GM12878 (cell line): ENCODE data around the gene FRMD3. TPM values are rescaled to one million over a fixed set of nuclear protein-coding genes. Genes with fewer than 3 reads are reported as not detected.

Experiments
- ATAC-seq: fragments of 200-7000 bp; cut with Tn5 transposase; 3 replicates; pipeline ENCODE4 v1.9.1; 2020; ENCODE audit warnings: mild to moderate bottlenecking, moderate library complexity
- BruUV-seq: library from RNA; stranded (reverse); fragments of 400-500 nt; replicated peaks from 2 replicates; lab custom pipeline; 2021; lab: Mats Ljungman, UMichigan
- CTCF ChIA-PET: fragments of 300-600 bp; sonication (Branson Sonifier 250); formaldehyde crosslinking; extraction: SDS; loops from one replicate; lab custom pipeline; 2021; ENCODE audit warnings: inconsistent platforms; lab: Yijun Ruan, JAX
- POLR2A ChIA-PET: fragments of 350-600 bp; formaldehyde crosslinking; extraction: SDS; loops from one replicate; lab custom pipeline; 2021; ENCODE audit warnings: inconsistent platforms; lab: Charles Lee
- RAD21 ChIA-PET: fragments of 300-600 bp; sonication (Branson Sonifier 250); formaldehyde crosslinking; loops from one replicate; lab custom pipeline; 2023; ENCODE audit warnings: antibody characterized with exemption; ENCODE audit not compliant: unreplicated experiment; lab: Charles Lee
- SMC1A ChIA-PET: fragments of 300-600 bp; sonication (Branson Sonifier 250); formaldehyde crosslinking; loops from one replicate; lab custom pipeline; 2023; ENCODE audit not compliant: unreplicated experiment, uncharacterized antibody; lab: Charles Lee
- DNase-seq: peaks from one replicate; pipeline ENCODE4 v3.0.0-alpha.2; 2011; ENCODE audit warnings: low read depth, low spot score
- FAIRE-seq: peaks from 3 replicates; lab custom pipeline; 2011; peaks lifted over from hg19 to GRCh38; lab: Jason Lieb, UNC
- H2AFZ ChIP-seq: 2 replicates; pipeline ENCODE4 v1.6.0; 2011; ENCODE audit warnings: low read depth, low read length, control low read depth; ENCODE audit not compliant: control insufficient read depth
- H3K27ac ChIP-seq: 2 replicates; pipeline ENCODE4 v1.5.1; 2011; ENCODE audit warnings: control low read depth; ENCODE audit not compliant: control insufficient read depth, insufficient read depth
- H3K27me3 ChIP-seq, 2 experiments: replicated peaks in 1 of 2; 2 replicates each; pipeline versions ENCODE4 v1.6.0 to v1.6.1; 2011; ENCODE audit warnings: low read length in 1 of 2; ENCODE audit not compliant: control insufficient read depth in 2 of 2, insufficient read depth in 2 of 2
- H3K36me3 ChIP-seq, 2 experiments: 2 replicates each; pipeline ENCODE4 v1.5.1; 2011; ENCODE audit warnings: low read length in 1 of 2; ENCODE audit not compliant: control insufficient read depth in 2 of 2, insufficient read depth in 2 of 2
- H3K4me1 ChIP-seq: 2 replicates; pipeline ENCODE4 v1.6.1; 2011; ENCODE audit warnings: mild to moderate bottlenecking, low read length, moderate library complexity, mixed read lengths; ENCODE audit not compliant: control insufficient read depth, insufficient read depth
- H3K4me2 ChIP-seq: 2 replicates; pipeline ENCODE4 v1.6.0; 2011; ENCODE audit warnings: control low read depth; ENCODE audit not compliant: control insufficient read depth, insufficient read depth
- H3K4me3 ChIP-seq: fragments of 200-600 bp; sonication (generic); 2 replicates; pipeline ENCODE4 v1.5.1; 2016
- H3K79me2 ChIP-seq: 2 replicates; pipeline ENCODE4 v1.6.0; 2011; ENCODE audit warnings: low read length; ENCODE audit not compliant: control insufficient read depth, insufficient read depth
- H3K9ac ChIP-seq: 2 replicates; pipeline ENCODE4 v1.8.0; 2011; ENCODE audit warnings: low read length, control low read depth, mixed read lengths; ENCODE audit not compliant: control insufficient read depth, insufficient read depth
- H3K9me3 ChIP-seq: replicated peaks from 3 replicates; pipeline ENCODE4 v1.5.1; 2011; ENCODE audit warnings: mild to moderate bottlenecking, low read length; ENCODE audit not compliant: control insufficient read depth, insufficient read depth
- H4K20me1 ChIP-seq: 2 replicates; pipeline ENCODE4 v1.6.0; 2011; ENCODE audit not compliant: control insufficient read depth, insufficient read depth
- CBX3 ChIP-seq: fragments of 200-600 bp; sonication (generic); IDR thresholded peaks from 2 replicates; pipeline ENCODE4 v1.6.1; 2016; ENCODE audit warnings: low read depth, borderline replicate concordance
- EED ChIP-seq: sonication (generic); IDR thresholded peaks from 2 replicates; pipeline ENCODE4 v1.6.1; 2016; ENCODE audit warnings: antibody characterized with exemption, low read depth
- EGR1 ChIP-seq, 2 experiments: IDR thresholded peaks; 1 replicate in 1 of 2; 2 replicates in 1 of 2; pipeline ENCODE4 v1.6.1; 2011 to 2012; ENCODE audit warnings: low read depth in 2 of 2, low read length in 2 of 2, borderline replicate concordance in 1 of 2, mild to moderate bottlenecking in 1 of 2, moderate library complexity in 1 of 2
- RAD51 ChIP-seq: fragments of 450-650 bp; IDR thresholded peaks from 2 replicates; pipeline ENCODE4 v1.6.1; 2016; ENCODE audit warnings: moderate library complexity, mild to moderate bottlenecking, inconsistent platforms
- STAT1 ChIP-seq: fragments of 450-650 bp; conservative IDR thresholded peaks from 2 replicates; pipeline ENCODE4 v1.6.1; 2014; ENCODE audit warnings: antibody characterized with exemption, mild to moderate bottlenecking
- TCF12 ChIP-seq: IDR thresholded peaks from 2 replicates; pipeline ENCODE4 v1.6.1; 2011; ENCODE audit warnings: low read depth, mild to moderate bottlenecking, low read length
- YBX1 ChIP-seq: fragments of 450-650 bp; IDR thresholded peaks from 2 replicates; pipeline ENCODE4 v1.6.1; 2016; ENCODE audit warnings: antibody characterized with exemption
- WGBS: methylation state at CpG from one replicate; pipeline ENCODE4 v1.1.6; 2016; ENCODE audit warnings: low lambda C conversion rate; ENCODE audit not compliant: insufficient replicate concordance, insufficient coverage; ENCODE audit errors: missing lambda C conversion rate; 5-methylcytosine and 5-hydroxymethylcytosine counted together
- in situ Hi-C: fragments of 300-500 bp; cut with MboI; formaldehyde crosslinking; loops from 9 replicates; pipeline ENCODE4 v1.14.3; 2018; ENCODE audit warnings: mixed read lengths
- intact Hi-C: fragments of 100-400 bp; cut with micrococcal nuclease; formaldehyde crosslinking; loops from one replicate; pipeline ENCODE4 v1.14.2; 2022; ENCODE audit not compliant: unreplicated experiment
- polyA plus RNA-seq, 11 experiments: library from polyadenylated mRNA; depleted of rRNA in 4 of 11; unstranded in 6 of 11; stranded (reverse) in 5 of 11; fragments of >200 nt; fragmentation: Nextera tagmentation in 4 of 11; fragmentation: Illumina TruSeq in 1 of 11; extraction: Ambion mirVana in 4 of 11; extraction: Trizol in 1 of 11; gene quantifications; 1 replicate in 1 of 11; 2 replicates in 10 of 11; pipeline versions ENCODE4 v1.2.1 to v1.2.3, GENCODE V29; 2011 to 2016; ENCODE audit warnings: inconsistent platforms in 2 of 11, missing spikeins in 2 of 11, low read depth in 1 of 11
- total RNA-seq, 4 experiments: library from RNA; depleted of rRNA in 3 of 4; stranded (reverse); fragments of >200 nt in 3 of 4; fragmentation: Illumina TruSeq in 1 of 4; extraction: Trizol in 1 of 4; gene quantifications; 2 replicates each; pipeline versions ENCODE4 v1.2.1 to v1.2.3, GENCODE V29; 2013 to 2021
- TF ChIP-seq, protein P1 (sequence below): fragments of 450-650 bp; IDR thresholded peaks from 2 replicates; pipeline ENCODE4 v1.6.1; 2017; ENCODE audit warnings: mild to moderate bottlenecking, moderate library complexity
- TF ChIP-seq, protein P2 (sequence below): fragments of 450-650 bp; formaldehyde crosslinking; IDR thresholded peaks from 2 replicates; pipeline ENCODE4 v1.4.0; 2022; ENCODE audit warnings: mild to moderate bottlenecking, moderate library complexity

Gene FRMD3
- total and polyA plus RNA-seq, 10 of the 15 experiments (the other 5 are each of a cell fraction or from before 2014, with no cell fraction given) = 0.04 to 0.68 (median 0.21) TPM; not detected in 1

DNA sequence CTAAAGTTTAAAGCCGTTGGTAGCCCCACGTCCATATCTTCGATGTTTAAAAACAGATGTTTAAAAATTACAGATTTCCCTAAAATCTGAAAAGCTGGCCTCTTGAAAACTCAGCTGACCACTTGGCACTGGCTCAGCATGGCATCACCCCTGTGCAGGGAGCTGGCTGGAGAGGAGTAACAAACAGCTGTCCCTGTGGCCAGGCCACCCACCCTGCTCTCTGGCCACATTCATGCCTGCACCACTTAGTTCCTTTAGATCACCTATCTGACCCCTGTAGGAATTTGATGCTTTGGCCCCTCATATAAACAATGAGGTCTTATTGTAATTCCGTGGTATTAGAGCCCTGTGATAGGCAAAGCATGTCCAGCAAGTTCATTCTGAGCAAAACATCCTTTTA is 107.5 kb downstream of the FRMD3 start (continued):
- TF ChIP-seq, protein P1, sequence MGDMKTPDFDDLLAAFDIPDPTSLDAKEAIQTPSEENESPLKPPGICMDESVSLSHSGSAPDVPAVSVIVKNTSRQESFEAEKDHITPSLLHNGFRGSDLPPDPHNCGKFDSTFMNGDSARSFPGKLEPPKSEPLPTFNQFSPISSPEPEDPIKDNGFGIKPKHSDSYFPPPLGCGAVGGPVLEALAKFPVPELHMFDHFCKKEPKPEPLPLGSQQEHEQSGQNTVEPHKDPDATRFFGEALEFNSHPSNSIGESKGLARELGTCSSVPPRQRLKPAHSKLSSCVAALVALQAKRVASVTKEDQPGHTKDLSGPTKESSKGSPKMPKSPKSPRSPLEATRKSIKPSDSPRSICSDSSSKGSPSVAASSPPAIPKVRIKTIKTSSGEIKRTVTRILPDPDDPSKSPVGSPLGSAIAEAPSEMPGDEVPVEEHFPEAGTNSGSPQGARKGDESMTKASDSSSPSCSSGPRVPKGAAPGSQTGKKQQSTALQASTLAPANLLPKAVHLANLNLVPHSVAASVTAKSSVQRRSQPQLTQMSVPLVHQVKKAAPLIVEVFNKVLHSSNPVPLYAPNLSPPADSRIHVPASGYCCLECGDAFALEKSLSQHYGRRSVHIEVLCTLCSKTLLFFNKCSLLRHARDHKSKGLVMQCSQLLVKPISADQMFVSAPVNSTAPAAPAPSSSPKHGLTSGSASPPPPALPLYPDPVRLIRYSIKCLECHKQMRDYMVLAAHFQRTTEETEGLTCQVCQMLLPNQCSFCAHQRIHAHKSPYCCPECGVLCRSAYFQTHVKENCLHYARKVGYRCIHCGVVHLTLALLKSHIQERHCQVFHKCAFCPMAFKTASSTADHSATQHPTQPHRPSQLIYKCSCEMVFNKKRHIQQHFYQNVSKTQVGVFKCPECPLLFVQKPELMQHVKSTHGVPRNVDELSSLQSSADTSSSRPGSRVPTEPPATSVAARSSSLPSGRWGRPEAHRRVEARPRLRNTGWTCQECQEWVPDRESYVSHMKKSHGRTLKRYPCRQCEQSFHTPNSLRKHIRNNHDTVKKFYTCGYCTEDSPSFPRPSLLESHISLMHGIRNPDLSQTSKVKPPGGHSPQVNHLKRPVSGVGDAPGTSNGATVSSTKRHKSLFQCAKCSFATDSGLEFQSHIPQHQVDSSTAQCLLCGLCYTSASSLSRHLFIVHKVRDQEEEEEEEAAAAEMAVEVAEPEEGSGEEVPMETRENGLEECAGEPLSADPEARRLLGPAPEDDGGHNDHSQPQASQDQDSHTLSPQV = no peak
- TF ChIP-seq RAD51 = no peak
- no peak for TF ChIP-seq STAT1
- TF ChIP-seq, all 136 proteins: peak for 0

DNA sequence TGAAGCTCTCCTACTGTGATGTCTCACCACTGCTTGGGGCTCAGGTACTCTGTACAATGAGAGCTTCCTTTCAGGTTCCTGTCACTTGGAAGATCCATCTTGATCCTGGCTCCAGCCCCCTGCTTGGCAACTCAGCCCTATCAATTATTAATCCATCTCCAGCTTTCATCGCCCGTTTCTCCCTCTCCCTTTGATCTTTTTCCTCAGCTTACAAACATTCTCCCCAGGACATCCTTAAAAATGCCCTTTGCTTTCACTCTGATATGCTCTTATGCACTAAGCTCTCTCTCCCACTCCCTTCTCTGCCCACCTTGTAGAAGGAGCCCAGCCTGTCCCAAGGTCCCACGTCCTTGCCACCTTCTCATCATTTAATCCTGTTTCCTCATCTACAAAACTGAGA is 109.0 kb downstream of the FRMD3 start:
- intact Hi-C loops = no loop called here
- no peak for FAIRE-seq
- ATAC-seq = no peak

More for the DNA sequence above, 109.0 kb downstream of the FRMD3 start:
- ChIA-PET SMC1A (no interaction called here), CTCF (no interaction called here), POLR2A (no interaction called here), RAD21 (no interaction called here)
- H2AFZ ChIP-seq = no peak overlapping the region
- BruUV-seq = no TSS peak
- no peak for TF ChIP-seq EGR1 (IDR thresholded peaks at IDR 0.05; ENCODE audit: borderline replicate concordance in 1 of 2, low read depth in 2 of 2, low read length in 2 of 2)
- TF ChIP-seq TCF12 = no peak
- TF ChIP-seq, protein P2, sequence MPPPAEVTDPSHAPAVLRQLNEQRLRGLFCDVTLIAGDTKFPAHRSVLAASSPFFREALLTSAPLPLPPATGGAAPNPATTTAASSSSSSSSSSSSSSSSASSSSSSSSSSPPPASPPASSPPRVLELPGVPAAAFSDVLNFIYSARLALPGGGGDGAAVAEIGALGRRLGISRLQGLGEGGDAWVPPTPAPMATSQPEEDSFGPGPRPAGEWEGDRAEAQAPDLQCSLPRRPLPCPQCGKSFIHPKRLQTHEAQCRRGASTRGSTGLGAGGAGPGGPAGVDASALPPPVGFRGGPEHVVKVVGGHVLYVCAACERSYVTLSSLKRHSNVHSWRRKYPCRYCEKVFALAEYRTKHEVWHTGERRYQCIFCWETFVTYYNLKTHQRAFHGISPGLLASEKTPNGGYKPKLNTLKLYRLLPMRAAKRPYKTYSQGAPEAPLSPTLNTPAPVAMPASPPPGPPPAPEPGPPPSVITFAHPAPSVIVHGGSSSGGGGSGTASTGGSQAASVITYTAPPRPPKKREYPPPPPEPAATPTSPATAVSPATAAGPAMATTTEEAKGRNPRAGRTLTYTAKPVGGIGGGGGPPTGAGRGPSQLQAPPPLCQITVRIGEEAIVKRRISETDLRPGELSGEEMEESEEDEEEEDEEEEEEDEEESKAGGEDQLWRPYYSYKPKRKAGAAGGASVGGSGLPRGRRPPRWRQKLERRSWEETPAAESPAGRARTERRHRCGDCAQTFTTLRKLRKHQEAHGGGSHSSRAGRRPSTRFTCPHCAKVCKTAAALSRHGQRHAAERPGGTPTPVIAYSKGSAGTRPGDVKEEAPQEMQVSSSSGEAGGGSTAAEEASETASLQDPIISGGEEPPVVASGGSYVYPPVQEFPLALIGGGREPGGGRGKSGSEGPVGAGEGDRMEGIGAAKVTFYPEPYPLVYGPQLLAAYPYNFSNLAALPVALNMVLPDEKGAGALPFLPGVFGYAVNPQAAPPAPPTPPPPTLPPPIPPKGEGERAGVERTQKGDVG (CRISPR knock-in tag) = no peak
- no peak for TF ChIP-seq CBX3
- no peak for TF ChIP-seq YBX1
- TF ChIP-seq EED = no peak
- H3K27ac ChIP-seq = no peak overlapping the region
- H3K79me2 ChIP-seq = no peaks in the 10 kb centered on the region
- no peak for DNase-seq
- no peaks in the 10 kb centered on the region for H3K9me3 ChIP-seq
- no peaks in the 10 kb centered on the region for H3K27me3 ChIP-seq
- in situ Hi-C loops = no loop called here
- no peak overlapping the region for H3K4me3 ChIP-seq
- no peaks in the 10 kb centered on the region for H3K4me1 ChIP-seq
- 43% methylated on average over 3 of the region's 3 CpGs for WGBS
- no peak overlapping the region for H3K4me2 ChIP-seq
- H4K20me1 ChIP-seq = no peaks in the 10 kb centered on the region
- no peaks in the 10 kb centered on the region for H3K36me3 ChIP-seq
- H3K9ac ChIP-seq = no peak overlapping the region
